HG02884 (cell line): Measurements from ENCODE around the gene DPYSL3.

Source experiments
- ATAC-seq: cut with Tn5 transposase; IDR thresholded peaks from one replicate; pipeline ENCODE4 v1.9.1; 2021; ENCODE audit warnings: mild to moderate bottlenecking, moderate library complexity; ENCODE audit not compliant: unreplicated experiment

DPYSL3 gene

DNA sequence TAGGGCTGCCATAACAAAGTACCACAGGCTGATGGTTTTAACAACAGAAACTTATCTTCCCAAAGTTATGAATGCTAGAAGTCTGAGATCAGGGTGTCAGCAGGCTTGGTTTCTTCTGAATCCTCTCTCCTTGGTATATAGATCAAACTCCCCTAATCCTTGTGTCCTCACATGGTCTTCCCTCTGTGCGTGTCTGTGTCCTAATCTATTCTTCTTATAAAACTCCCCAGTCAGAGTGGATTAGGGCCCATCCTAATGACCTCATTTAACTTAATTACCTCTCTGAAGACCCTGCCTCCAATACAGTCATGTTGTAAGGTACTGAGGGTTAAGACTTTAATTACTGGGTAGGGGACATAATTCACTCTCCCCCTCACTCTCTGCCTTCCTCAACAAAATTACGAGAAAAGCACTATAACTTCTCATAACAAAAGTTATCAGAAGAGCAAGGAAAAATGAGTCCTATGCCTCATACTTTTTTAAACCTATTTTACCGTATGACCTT is 68.6 kb downstream of the DPYSL3 start:
- ATAC-seq, result no peak

DNA sequence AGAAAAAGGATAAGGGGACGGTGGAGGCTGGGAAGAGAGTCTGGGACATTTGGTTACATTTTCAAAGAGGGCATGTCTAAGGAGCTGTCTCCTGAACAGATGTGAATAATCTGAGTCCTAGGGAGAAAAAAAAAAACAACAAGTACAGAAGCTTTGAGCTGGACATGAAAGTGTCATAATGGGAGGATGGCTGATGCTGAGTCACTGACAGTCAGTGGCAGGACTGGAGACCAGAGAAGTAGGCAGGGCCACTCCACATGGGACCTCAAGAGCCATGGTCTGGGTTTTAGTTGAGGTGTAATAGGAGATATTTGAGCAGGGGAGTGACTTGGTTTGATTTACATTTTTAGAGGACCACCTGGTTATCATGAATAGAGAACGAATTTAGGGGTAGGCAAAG is 70.6 kb downstream of the DPYSL3 start:
- ATAC-seq, result no peak

DNA sequence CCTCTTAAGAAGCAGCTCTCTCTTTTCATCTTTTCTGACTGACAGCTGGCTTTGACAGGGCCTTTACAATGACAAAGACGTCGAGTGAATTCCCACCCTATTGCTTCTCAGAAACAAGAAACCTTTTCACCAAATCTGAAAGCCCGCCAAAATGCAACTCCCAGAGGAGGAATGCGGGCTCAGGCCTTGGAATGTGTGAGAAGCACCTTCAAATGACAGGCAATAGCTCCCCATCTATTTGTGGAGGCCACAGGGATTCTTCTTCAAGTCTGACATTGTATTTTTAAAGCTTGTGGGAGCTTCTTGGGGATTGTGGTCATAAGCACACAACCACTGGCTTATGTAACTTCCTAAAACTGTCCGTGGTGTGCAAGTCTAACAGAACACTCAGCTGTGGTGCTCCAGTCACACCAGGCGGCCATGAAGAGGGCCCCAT is 72.7 kb downstream of the DPYSL3 start:
- ATAC-seq, result no peak

DNA sequence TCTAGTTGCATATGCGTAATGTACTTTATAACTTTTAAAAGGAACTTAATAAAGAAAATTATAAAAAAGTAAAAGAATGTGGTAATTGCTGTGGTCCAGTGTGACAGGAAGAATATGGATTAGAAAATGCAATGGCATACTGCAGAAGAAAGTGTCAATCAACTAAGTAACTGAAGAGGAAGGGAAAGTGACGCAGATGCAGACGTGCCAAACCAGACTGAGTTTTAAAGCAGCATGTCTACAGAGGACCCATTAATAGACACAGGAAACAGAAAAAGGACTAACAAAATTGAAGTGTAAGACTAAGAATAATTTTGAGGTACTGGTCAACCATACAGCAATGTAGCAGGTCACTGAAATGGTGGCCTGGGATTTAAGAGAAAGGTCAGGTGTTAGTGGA is 73.3 kb downstream of the DPYSL3 start:
- ATAC-seq, result peak; percentile 58

DNA sequence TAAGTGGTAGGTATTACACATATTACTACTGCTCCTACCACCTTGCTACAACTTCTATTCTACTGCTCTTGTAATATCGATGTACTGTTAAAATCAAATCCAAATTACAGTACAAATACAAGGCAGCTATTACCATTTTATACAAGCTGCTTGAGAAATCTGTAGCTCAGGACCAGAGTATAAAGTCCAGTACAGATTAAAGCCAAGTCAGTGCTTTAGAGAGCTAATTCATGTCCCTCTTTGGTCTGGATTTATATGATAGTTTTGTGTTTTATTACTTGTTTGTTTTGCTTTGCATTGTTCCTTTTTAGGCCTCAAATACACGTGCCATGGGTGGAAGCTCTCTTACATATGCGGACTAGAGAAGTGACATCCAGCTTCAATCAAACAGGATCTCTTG is 75.8 kb downstream of the DPYSL3 start:
- ATAC-seq, result no peak

DNA sequence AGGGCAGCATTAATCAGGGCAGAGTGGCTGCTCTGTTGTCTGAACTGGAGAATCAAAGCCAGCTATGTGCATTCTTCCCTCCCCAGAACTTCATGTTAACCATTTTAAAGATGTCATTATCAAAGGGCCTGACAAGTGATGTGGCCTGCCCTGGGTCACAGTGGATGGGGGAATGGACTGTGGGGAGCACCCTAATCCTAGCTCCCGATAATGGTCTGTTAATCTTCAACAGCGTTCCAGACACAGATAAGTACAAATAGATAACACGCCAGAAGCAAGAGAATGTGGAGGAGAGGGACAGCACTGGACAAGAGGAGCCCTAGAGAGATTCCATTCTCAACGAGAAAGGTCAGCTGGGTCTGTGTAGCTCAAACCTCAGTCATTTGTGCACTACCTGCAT is 77.5 kb downstream of the DPYSL3 start:
- no peak for ATAC-seq

GRCh38 chr5:147431586-147431985 is 78.3 kb downstream of the DPYSL3 start:
- ATAC-seq, result no peak

DNA sequence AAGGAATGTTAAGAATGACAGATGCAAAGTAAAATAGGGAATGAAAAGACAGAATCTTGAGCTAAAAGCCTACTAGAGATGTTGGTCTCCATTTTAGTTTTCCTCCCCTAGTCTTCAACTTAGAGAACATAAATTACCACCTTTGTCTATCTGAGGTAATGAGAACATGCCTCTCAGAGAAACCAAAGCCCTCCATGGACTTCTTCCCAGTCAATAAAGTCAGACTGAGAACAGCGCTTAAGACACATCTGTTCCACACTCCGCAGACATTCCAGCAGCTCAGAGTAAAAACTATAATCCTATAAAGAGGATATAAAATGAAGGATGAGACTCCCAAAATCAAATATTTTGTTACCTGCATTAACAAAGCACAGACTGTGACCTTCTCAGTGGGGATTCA is 79.2 kb downstream of the DPYSL3 start:
- no peak for ATAC-seq

GRCh38 chr5:147427521-147428401 is 82.1 kb downstream of the DPYSL3 start:
- ATAC-seq, result no peak

GRCh38 chr5:147426640-147427327 is 83.1 kb downstream of the DPYSL3 start:
- ATAC-seq, result no peak

DNA sequence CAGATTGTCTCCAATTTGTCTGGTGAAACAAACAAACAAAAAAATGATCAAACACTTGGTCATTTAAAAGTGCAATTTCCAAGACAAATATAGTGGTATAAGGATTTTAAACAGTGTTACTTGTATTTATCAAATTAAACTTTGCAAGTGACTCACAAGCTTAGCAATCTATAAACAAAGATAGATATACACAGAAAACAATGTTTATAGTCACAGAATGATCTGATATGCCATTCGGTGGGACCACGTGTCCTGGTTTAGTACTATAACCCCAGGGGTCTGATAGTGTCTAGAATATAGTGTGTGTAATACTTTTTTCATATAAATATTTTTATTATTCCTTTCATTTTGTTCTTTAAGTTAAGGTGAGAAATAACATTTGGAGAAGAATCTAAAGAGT is 91.3 kb downstream of the DPYSL3 start:
- ATAC-seq, result no peak

- ATAC-seq, result no peak
These were observed 92.6 kb downstream of the DPYSL3 start for GRCh38 chr5:147417135-147417813.

- ATAC-seq, result no peak
These were observed 94.2 kb downstream of the DPYSL3 start for GRCh38 chr5:147415651-147416050.

DNA sequence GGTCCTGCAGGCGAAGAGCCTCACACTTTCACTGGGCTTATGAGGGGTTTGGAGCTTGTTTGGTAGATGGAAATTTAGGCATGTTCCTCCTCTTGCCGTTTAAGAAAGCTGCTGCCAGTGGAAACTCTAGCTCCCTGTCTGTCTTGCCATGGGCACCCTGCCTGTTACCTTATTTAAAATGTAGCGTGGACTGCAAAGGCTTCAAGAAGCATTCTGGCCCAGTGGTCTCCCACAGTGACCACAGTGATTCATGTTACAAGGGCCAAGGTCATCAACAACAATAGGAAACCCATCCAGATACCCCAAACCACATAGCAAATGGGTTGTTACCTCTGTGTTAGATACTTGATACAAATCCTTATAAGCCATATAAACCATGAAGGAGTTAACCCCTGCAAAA is 96.6 kb downstream of the DPYSL3 start:
- no peak for ATAC-seq

- ATAC-seq, result no peak
These were observed 97.3 kb downstream of the DPYSL3 start for GRCh38 chr5:147412561-147412960.

DNA sequence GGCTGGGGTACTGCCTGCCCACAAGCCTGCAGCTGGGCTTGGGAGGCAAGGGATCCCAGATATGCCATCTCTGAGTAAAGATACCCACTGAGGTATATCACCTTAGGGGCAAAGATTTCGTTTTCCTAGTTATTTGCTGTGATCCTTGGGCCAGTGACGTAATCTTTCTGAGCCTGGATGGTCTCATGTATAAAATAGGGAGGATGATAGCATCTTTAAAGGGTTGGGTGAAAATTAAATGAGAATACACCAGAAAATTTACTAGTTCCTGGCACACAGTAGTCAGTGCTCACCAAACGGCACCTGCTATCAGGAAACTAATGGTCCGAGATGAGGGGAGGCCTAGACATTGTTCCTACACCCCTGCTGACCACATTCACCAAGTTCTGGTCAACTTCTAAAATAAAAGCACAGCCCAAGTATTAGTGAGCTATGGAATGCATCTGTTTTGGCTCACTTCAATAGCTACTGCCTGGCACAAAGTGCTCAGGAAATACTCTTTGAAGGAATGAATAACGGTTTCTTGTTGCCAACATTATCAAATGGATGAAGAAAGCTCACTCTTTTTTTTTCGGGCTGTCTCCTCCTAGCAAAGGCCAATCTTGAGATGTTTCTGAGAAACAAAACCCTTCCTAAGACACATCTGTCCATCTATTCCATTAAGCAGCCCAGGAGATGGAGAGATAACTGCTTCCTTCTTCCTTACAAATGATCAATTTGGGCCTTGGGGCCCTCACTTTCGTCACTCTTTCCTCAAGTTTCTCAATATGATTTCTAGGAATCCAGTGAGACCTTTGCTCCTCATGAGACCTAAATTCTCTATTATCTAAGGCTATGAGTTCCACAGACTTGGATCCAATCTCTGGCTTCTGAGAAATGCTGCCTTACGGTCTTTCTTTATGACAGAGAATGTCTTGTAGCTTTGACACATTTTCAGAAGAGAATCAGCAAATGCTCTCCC is 98.2 kb downstream of the DPYSL3 start:
- ATAC-seq, result no peak

DNA sequence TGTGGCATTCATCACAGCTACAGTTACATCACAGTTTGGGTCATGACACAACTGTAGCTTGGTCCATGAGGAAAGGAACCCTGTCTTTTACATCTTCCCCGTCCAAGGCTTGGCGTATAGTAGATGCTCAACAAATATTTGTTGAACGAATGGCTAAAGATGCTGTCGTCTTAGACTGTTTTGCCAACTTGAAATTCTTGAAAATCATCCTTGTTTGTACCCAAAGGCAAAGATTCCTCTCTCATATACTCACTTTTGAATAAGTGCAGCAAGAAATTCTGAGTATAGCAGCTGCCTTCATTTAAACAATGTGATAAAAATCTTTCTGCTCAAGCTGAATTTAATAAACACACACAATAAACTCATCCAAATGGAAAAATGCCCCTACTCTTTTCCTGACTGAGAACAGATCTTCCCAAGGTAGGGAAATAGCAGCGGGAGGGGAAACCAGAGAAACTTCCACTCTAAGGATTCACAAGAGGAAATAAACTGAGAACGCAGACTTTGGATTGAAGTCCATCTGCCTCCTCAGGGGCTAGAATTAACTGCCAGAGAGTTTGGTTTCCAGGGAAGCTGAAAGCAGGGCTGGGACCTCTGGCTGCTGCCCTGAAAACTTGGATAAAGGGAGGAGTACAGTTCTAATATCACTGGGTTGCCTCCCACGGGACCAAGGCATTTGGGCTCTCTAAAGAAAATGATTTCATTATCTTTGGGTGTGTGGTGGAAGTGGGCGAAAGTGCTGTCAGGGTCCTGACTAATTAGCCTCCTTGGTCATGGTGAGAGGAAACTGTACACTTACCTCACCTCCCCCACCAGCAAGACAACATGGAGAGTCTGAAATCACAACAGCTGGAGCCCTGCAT is 99.1 kb downstream of the DPYSL3 start:
- no peak for ATAC-seq

GRCh38 chr5:147408980-147409379 is 100.9 kb downstream of the DPYSL3 start:
- no peak for ATAC-seq

DNA sequence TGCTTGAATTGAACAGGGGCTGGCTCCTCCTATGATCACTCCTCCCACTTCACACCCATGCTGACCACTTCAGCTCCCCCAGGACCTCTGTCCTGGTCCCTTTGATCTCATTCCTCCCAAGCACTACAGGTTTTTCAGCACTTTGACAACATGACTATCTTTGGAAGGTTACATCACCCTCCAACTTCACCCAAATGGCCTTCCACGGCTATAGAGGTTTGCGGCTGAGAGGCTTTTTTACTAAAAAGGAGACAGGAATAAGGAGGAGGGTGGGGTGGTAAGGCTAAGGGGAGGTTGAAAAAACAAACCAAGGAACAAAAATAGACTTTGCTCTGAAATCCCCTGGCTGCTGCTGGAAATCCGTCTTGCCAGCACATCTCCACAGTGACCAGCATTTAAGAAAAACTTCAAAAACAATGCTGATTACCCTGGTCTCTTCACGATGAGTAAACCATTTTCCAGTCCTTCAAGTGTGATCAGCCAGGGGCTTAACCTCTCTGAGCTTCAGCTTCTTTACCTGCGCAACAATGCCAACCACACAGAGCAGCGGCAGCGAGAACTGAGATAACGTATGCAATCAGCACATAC is 102.7 kb downstream of the DPYSL3 start:
- ATAC-seq, result no peak
